ENCODE results near the gene CNN2.

DNA sequence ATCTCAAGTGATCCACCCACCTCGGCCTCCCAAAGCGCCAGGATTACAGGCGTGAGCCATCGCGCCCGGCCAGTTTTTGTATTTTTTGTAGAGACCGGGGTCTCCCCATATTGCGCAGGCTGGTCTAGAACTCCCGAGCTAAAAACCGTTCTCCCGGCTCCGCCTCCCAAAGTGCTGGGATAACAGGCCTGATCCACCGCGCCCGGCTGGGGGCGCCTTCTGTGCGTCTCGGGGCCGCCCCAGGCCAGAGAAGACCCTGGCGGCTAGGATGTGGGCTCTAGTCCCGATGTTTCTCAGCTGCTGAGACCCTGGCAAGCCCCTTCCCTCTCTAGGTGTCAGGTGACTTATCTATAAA lies 44.1 kb downstream of the CNN2 start:
- TF ChIP-seq, protein P1, sequence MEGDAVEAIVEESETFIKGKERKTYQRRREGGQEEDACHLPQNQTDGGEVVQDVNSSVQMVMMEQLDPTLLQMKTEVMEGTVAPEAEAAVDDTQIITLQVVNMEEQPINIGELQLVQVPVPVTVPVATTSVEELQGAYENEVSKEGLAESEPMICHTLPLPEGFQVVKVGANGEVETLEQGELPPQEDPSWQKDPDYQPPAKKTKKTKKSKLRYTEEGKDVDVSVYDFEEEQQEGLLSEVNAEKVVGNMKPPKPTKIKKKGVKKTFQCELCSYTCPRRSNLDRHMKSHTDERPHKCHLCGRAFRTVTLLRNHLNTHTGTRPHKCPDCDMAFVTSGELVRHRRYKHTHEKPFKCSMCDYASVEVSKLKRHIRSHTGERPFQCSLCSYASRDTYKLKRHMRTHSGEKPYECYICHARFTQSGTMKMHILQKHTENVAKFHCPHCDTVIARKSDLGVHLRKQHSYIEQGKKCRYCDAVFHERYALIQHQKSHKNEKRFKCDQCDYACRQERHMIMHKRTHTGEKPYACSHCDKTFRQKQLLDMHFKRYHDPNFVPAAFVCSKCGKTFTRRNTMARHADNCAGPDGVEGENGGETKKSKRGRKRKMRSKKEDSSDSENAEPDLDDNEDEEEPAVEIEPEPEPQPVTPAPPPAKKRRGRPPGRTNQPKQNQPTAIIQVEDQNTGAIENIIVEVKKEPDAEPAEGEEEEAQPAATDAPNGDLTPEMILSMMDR (IDR thresholded peaks at IDR 0.05): no peak
- TF ChIP-seq POLR2A (IDR thresholded peaks at IDR 0.05) (no peak), POLR2AphosphoS5 (IDR thresholded peaks at IDR 0.05) (no peak)
